ENCODE data around the gene HELZ.

DNA sequence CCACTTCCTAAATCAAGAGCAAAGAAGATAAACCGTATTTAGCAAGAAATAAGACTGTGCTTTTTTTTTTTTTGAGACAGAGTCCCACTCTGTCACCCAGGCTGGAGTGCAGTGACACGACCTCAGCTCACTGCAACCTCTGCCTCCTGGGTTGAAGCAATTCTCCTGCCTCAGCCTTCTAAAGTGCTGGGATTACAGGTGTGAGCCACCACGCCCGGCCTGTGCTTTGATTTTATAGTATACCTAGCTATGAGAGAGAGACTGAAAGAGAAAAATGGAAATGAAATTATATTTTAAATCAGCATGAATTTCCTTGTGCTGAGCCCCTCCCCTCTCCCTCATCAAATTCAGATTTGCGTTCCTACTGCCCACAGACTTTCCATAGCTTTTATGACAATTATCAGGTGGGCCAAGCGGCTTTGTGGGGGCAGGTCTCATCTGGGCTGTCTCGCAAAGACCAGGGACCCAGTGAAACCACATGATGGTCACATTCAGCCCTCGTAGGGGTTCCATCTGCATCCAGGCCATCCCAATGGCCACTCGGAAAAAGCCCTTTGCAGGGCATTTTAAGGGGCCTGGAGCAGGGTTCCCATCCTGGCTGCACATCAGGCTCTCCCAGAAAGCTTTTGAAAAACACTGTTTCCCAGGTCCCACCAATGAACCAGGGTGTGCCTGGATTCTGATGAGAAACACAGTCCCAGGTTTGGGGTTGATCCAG is 192.1 kb downstream of the HELZ start:
- TF ChIP-seq, protein P1, sequence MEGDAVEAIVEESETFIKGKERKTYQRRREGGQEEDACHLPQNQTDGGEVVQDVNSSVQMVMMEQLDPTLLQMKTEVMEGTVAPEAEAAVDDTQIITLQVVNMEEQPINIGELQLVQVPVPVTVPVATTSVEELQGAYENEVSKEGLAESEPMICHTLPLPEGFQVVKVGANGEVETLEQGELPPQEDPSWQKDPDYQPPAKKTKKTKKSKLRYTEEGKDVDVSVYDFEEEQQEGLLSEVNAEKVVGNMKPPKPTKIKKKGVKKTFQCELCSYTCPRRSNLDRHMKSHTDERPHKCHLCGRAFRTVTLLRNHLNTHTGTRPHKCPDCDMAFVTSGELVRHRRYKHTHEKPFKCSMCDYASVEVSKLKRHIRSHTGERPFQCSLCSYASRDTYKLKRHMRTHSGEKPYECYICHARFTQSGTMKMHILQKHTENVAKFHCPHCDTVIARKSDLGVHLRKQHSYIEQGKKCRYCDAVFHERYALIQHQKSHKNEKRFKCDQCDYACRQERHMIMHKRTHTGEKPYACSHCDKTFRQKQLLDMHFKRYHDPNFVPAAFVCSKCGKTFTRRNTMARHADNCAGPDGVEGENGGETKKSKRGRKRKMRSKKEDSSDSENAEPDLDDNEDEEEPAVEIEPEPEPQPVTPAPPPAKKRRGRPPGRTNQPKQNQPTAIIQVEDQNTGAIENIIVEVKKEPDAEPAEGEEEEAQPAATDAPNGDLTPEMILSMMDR (IDR thresholded peaks at IDR 0.05), result no peak
- TF ChIP-seq POLR2AphosphoS5 (IDR thresholded peaks at IDR 0.05), result no peak
- no peak for TF ChIP-seq POLR2A (IDR thresholded peaks at IDR 0.05)

Data from prostate gland (tissue), 2 donors.